Ishikawa (cell line): ENCODE data around the gene COL21A1.

ENCODE experiments used
- CEBPB ChIP-seq: IDR thresholded peaks from 2 replicates; pipeline ENCODE4 v1.6.1; 2012
- CREB1 ChIP-seq: IDR thresholded peaks from 2 replicates; pipeline ENCODE4 v1.6.1; 2012; ENCODE audit warnings: low read depth
- EGR1 ChIP-seq: IDR thresholded peaks from 2 replicates; pipeline ENCODE4 v1.6.1; 2012
- EP300 ChIP-seq: IDR thresholded peaks from 2 replicates; pipeline ENCODE4 v1.6.1; 2012; ENCODE audit warnings: borderline replicate concordance
- FOXM1 ChIP-seq: IDR thresholded peaks from 2 replicates; pipeline ENCODE4 v1.6.1; 2012; ENCODE audit warnings: low read depth, borderline replicate concordance
- MAX ChIP-seq: IDR thresholded peaks from 2 replicates; pipeline ENCODE4 v1.6.1; 2012
- NFIC ChIP-seq: IDR thresholded peaks from 2 replicates; pipeline ENCODE4 v1.6.1; 2012
- RAD21 ChIP-seq: IDR thresholded peaks from 2 replicates; pipeline ENCODE4 v1.6.1; 2012; ENCODE audit warnings: low read depth
- REST ChIP-seq: IDR thresholded peaks from 2 replicates; pipeline ENCODE4 v1.6.1; 2012; ENCODE audit warnings: low read depth, mild to moderate bottlenecking
- TAF1 ChIP-seq: IDR thresholded peaks from 2 replicates; pipeline ENCODE4 v1.6.1; 2012; ENCODE audit warnings: low read depth, mild to moderate bottlenecking
- TCF12 ChIP-seq: IDR thresholded peaks from 2 replicates; pipeline ENCODE4 v1.6.1; 2012; ENCODE audit warnings: low read depth
- TEAD4 ChIP-seq: IDR thresholded peaks from 2 replicates; pipeline ENCODE4 v1.6.1; 2012
- USF1 ChIP-seq: IDR thresholded peaks from 2 replicates; pipeline ENCODE4 v1.6.1; 2012
- YY1 ChIP-seq: IDR thresholded peaks from 2 replicates; pipeline ENCODE4 v1.6.1; 2012; ENCODE audit warnings: low read depth
- ZBTB7A ChIP-seq: IDR thresholded peaks from 2 replicates; pipeline ENCODE4 v1.6.1; 2012; ENCODE audit warnings: low read depth

COL21A1 gene

GRCh38 chr6:56247654-56248122 lies 308 bp upstream of the COL21A1 start:
- TF ChIP-seq CEBPB = no peak
- TF ChIP-seq RAD21 = no peak
- TF ChIP-seq EGR1 = no peak
- no peak for TF ChIP-seq REST
- TF ChIP-seq USF1 = no peak
- no peak for TF ChIP-seq NFIC
- TF ChIP-seq TEAD4 = no peak
- TF ChIP-seq FOXM1 = no peak
- no peak for TF ChIP-seq ZBTB7A

- no peak for TF ChIP-seq ZBTB7A
- no peak for TF ChIP-seq REST
- TF ChIP-seq USF1 = no peak
- TF ChIP-seq CEBPB = no peak
- TF ChIP-seq RAD21 = no peak
- TF ChIP-seq YY1 = no peak
- TF ChIP-seq TCF12 = no peak
- no peak for TF ChIP-seq FOXM1
- no peak for TF ChIP-seq EP300
- no peak for TF ChIP-seq EGR1
- no peak for TF ChIP-seq CREB1
- no peak for TF ChIP-seq NFIC
- no peak for TF ChIP-seq TAF1
These were observed 869 bp downstream of the COL21A1 start for GRCh38 chr6:56246541-56246880.

- TF ChIP-seq USF1 = no peak
- TF ChIP-seq CREB1 = no peak
- no peak for TF ChIP-seq MAX
- TF ChIP-seq ZBTB7A = no peak
- TF ChIP-seq CEBPB = no peak
- TF ChIP-seq TEAD4 = no peak
- no peak for TF ChIP-seq YY1
- TF ChIP-seq NFIC = no peak
- no peak for TF ChIP-seq TAF1
- TF ChIP-seq REST = no peak
- no peak for TF ChIP-seq RAD21
- TF ChIP-seq EP300 = no peak
- TF ChIP-seq TCF12 = no peak
- TF ChIP-seq FOXM1 = no peak
- TF ChIP-seq EGR1 = no peak
These were observed 1.5 kb downstream of the COL21A1 start for GRCh38 chr6:56245903-56246351.

- TF ChIP-seq CEBPB (no peak), TCF12 (no peak)
These were observed 2.7 kb downstream of the COL21A1 start for GRCh38 chr6:56244528-56245253.
